ENCODE results near the gene KRTAP5-6.
"Not testable (repeated sequence)": the region's sequence is repeated elsewhere in the genome, so short reads cannot be mapped to it uniquely, and the experiment has no call there.

Gene KRTAP5-6

GRCh38 chr11:1659506-1659905 lies 37.5 kb upstream of the KRTAP5-6 start:
- H3K27ac ChIP-seq, result no peak overlapping the region
- peaks cover 53% of the 10 kb centered on the region for H3K27me3 ChIP-seq
- no peaks in the 10 kb centered on the region for H3K36me3 ChIP-seq
- H3K4me3 ChIP-seq (ENCODE audit: low read depth in 1 of 2, low read length in 1 of 2), result no peak overlapping the region
- no peaks in the 10 kb centered on the region for H3K9me3 ChIP-seq
- TF ChIP-seq CTCF (IDR thresholded peaks at IDR 0.05), result no peak
- H3K4me1 ChIP-seq (ENCODE audit: control insufficient read depth in 1 of 2, insufficient read depth in 1 of 2, low read depth in 1 of 2, low read length in 1 of 2), result no peaks in the 10 kb centered on the region

- Histone ChIP-seq H3K27ac (no peak overlapping the region), H3K4me3 (ENCODE audit: low read depth in 1 of 2, low read length in 1 of 2) (no peak overlapping the region), H3K27me3 (peaks cover 46% of the 10 kb centered on the region), H3K36me3 (no peaks in the 10 kb centered on the region), H3K9me3 (no peaks in the 10 kb centered on the region), H3K4me1 (ENCODE audit: control insufficient read depth in 1 of 2, insufficient read depth in 1 of 2, low read depth in 1 of 2, low read length in 1 of 2) (no peaks in the 10 kb centered on the region)
- no peak for TF ChIP-seq CTCF (IDR thresholded peaks at IDR 0.05)
Observed at GRCh38 chr11:1660111-1660867, 36.7 kb upstream of the KRTAP5-6 start.

GRCh38 chr11:1661454-1662269 lies 35.3 kb upstream of the KRTAP5-6 start:
- not testable (repeated sequence) for H3K4me3 ChIP-seq (ENCODE audit: low read depth in 1 of 2, low read length in 1 of 2); H3K27ac ChIP-seq; H3K9me3 ChIP-seq; H3K4me1 ChIP-seq (ENCODE audit: control insufficient read depth in 1 of 2, insufficient read depth in 1 of 2, low read depth in 1 of 2, low read length in 1 of 2); H3K36me3 ChIP-seq
- peaks cover 32% of the 10 kb centered on the region for H3K27me3 ChIP-seq

- not testable (repeated sequence) for H3K27ac ChIP-seq; H3K9me3 ChIP-seq; H3K4me1 ChIP-seq (ENCODE audit: control insufficient read depth in 1 of 2, insufficient read depth in 1 of 2, low read depth in 1 of 2, low read length in 1 of 2); H3K4me3 ChIP-seq (ENCODE audit: low read depth in 1 of 2, low read length in 1 of 2); H3K36me3 ChIP-seq
- H3K27me3 ChIP-seq, result peaks cover 34% of the 10 kb centered on the region
Observed at GRCh38 chr11:1662699-1663283, 34.2 kb upstream of the KRTAP5-6 start.

GRCh38 chr11:1665313-1665712 lies 31.7 kb upstream of the KRTAP5-6 start:
- H3K4me1 ChIP-seq (ENCODE audit: control insufficient read depth in 1 of 2, insufficient read depth in 1 of 2, low read depth in 1 of 2, low read length in 1 of 2), result no peaks in the 10 kb centered on the region

More at GRCh38 chr11:1665313-1665712, 31.7 kb upstream of the KRTAP5-6 start:
- Histone ChIP-seq H3K36me3 (no peaks in the 10 kb centered on the region), H3K27ac (no peak overlapping the region), H3K27me3 (peaks cover 43% of the 10 kb centered on the region), H3K4me3 (ENCODE audit: low read depth in 1 of 2, low read length in 1 of 2) (no peak overlapping the region), H3K9me3 (no peaks in the 10 kb centered on the region)
- no peak for TF ChIP-seq CTCF (IDR thresholded peaks at IDR 0.05)

All from neutrophil (primary cell).